DMS53 treated with DMSO at 0.1 percent for 48 hours (cell line): ENCODE data around the gene PRPF19.

Source experiments
- DNase-seq: peaks from one replicate; lab custom pipeline; 2025; ENCODE audit not compliant: unreplicated experiment; lab: John Stamatoyannopoulos, UW

Gene PRPF19

DNA sequence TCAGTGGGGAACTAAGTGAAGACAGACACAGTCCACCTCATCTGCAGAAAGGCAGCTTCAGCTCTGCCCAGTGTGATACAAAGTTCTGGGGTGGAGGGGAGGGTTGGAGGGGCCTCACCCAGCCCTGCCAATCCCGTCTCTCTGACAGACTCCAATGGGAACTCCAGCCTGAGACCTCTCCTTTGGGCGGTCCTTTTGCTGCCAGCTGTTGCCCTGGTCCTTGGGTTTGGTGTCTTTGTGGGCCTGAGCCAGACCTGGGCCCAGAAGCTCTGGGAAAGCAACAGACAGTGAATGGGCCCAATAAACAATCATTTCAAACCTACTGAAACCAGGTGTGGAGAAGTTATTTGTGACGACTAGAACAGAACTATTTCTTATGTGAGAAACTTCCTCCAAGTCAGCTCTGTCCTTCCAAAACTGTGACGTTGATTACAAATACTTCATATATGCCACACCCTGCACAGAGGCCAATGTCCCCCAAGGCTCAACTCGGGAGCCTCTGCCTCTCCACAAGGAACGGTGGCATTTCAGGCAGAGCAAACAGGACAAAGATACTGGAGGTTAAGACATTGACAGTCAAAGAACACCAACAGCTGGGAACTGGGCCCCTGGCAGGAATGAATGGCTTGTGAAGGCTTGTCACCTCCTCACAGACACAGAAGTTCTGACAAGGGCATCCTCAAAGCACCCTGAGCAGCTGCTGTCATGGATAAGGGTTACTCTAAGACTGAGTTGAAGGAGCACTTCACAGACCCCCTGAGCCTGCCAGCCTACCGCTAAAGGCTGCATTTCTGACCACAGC lies 30.8 kb downstream of the PRPF19 start:
- no peak for DNase-seq

DNA sequence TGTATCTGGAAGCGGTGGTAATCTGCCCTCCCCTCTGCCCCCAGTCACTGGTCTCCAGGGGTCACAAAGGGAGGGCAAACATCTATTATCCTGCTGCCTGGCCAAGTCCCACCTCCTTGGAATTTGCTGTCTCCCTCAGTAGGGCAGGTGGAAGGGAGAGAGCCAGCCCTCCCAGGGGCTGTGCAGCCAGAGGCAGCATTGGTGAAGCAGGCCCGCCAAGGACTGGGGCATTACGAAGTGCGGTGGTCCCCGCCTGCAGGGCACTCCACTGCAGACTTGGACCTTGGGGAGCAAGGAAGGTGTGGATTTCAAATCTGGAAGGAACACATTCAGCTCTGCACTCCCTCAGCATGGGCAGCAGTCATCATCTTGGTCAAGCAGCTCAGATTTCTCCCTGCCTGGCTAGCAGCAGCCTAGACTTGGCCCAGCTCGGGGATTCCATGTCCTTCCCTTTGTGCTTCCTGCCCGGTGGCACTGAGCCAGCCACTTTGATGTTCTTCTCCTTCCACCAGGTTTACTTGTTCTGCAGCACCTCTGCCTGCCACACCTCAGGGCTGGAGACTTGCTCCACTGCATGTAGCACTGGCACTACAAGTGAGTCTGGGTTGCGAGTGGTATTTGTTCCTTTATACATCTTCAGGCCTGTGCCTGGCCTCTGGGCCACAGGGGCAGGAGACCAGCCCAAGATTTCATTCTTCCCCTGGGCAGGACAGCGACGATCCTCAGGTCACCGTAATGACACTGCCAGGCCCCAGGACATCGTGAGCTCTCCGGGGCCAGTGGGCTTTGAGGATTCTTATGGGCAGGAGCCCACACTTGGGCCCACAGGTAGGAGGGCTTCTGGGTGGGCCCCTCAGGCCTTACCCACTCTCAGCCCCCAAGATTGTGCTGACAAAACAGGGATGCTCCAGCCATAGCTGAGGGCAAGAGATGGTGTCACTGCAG lies 31.7 kb downstream of the PRPF19 start:
- no peak for DNase-seq

DNA sequence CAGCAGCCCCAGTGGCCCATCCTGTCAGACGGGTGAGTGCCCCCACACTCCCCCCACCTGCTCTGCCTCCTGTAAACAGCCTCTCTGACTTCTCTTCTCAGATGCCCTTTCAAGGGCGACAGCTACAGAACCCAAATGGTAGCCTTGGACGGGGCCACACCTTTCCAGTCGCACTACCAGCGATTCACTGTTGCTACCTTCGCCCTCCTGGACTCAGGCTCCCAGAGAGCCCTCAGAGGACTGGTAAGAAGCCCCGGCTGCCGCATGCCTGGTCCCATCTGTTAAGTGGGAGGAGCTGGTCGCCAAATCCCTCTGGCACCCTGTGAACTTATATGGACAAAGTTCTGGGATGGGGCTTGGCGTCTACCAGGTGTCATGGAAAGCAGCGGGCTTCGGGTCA lies 32.9 kb downstream of the PRPF19 start:
- DNase-seq: no peak

DNA sequence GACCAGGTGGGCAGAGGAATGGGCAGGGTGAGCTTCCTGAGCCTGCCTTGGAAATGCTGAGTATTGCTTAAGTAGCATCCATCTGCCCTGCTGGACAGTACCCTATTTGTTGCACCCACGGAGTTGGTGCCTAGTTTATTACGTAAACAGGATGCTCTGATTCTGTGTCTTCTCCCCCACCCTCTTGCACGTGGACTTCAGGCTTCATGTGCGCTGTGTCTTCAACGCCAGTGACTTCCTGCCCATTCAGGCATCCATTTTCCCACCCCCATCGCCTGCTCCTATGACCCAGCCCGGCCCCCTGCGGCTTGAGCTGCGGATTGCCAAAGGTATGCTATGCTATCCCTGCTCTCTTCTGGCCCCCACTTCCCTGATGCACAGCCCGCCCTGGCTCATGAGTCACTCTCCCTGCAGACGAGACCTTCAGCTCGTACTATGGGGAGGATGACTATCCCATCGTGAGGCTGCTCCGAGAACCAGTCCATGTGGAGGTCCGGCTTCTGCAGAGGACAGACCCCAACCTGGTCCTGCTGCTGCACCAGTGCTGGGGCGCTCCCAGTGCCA lies 33.3 kb downstream of the PRPF19 start:
- DNase-seq: no peak

DNA sequence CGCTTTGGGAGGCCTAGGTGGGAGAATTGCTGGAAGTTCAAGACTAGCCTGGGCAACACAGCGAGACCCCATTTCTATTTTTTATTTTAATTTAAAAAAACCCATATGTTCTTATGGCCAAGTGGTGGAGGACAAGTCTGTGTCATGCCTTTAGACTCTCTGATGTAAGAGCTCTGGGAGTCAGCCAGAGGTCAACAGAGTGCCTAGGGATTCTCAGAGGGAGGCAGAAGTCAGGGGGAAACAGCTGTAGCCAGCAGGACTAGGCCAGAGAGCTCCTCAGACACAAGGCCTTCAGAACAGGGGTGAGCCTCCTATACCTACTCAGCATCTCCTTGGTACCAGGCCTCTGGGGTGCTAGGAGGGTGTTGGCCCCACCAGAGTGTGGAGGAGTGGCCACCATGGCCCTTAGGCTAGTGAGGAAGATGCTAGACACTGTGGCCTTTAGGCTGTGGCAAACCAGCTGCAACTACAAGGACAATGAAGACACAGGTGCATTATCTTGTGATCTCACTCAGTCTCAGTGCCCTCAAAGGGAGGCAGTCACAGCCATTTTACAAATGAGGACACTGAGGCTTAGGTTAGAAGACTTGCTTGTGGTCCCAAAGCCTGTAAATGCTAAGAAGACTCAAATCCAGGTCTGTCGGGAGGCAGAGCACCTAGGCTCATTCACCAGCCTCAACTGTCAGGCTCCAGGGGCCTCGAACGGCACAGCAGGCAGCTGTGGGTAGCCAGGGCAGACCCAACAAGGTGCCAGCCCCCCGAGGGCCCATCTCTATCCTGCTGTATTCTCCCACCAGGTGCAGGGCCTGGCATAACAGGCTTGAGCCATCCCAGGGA lies 34.0 kb downstream of the PRPF19 start:
- DNase-seq: no peak

DNA sequence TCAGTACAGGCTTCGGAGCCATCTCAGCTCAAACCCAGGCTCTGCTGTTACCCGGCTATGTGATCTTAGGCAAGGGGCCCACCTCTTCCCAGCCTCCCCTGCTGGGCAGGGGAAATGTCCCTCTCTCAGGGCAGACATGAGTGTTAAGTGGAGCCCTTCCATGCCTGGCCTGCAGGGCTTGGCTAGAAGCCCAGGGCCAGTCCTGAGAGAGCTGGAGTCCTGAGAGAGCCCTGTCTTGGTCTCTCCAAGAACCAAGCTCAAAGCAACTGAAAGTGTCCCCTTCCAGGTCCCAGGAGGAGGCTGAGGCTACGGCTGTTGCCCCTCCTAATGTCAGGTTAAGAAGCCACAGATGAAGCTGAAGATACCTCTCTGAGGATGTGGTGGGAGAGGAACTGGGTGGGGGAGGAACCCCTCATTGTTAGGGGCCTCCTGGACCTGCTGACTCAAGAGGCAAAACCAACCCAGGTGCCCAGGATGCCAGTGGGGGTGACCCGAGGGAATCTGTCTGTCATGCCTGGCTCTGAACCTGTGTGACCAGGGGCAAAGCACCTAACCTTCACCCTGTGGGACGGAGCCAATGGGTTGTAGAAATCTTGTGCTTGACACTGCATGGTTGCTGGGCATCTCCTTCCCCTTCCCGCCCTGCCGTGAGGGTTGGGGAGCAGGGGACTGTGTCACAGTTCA lies 34.9 kb downstream of the PRPF19 start:
- no peak for DNase-seq

DNA sequence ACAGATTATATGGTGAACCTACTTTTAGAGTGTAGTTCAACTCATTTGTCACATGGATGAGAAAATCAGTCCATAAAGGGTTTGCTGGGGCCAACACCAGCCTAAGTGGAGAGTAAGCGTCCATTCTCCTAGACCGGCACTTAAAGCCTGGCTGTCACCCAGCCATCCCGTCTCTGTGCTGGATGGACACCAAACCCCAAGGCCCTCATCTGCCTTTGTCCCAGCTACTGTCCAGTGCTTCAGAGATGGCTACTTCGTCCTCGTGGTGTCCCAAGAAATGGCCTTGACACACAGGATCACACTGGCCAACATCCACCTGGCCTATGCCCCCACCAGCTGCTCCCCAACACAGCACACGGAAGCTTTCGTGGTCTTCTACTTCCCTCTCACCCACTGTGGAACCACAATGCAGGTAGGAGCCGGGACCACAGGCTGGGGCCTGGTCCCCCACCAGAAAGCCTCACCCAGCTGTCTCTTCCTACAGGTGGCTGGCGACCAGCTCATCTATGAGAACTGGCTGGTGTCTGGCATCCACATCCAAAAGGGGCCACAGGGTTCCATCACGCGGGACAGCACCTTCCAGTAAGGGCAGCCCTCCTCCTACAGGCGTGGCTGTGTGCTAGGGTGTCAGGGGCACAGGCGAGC lies 35.5 kb downstream of the PRPF19 start:
- no peak for DNase-seq

DNA sequence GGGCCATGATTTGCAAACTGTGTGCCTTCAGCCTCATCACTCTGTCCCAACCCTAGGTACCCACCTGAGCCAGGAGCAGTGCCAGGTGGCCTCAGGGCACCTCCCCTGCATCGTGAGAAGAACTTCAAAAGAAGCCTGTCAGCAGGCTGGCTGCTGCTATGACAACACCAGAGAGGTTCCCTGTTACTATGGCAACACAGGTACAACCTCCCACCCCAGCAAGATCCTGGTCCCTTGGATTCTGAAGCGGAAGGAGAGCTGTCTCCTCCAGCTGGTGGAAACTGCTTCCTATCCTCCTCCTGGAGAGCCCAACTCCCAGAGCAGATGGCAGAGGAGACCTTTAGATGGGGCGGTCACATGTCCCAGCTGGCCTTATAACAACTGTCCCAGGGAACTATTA lies 36.1 kb downstream of the PRPF19 start:
- peak; percentile 94 for DNase-seq

DNA sequence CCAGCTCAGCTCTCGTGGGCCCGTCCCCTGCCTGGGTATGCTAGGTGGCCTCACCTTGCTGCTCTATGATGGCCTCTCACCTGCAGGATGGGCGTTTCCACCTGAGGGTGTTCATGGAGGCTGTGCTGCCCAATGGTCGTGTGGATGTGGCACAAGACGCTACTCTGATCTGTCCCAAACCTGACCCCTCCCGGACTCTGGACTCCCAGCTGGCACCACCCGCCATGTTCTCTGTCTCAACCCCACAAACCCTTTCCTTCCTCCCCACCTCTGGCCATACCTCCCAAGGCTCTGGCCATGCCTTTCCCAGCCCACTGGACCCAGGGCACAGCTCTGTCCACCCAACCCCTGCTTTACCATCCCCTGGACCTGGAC lies 36.9 kb downstream of the PRPF19 start:
- no peak for DNase-seq

DNA sequence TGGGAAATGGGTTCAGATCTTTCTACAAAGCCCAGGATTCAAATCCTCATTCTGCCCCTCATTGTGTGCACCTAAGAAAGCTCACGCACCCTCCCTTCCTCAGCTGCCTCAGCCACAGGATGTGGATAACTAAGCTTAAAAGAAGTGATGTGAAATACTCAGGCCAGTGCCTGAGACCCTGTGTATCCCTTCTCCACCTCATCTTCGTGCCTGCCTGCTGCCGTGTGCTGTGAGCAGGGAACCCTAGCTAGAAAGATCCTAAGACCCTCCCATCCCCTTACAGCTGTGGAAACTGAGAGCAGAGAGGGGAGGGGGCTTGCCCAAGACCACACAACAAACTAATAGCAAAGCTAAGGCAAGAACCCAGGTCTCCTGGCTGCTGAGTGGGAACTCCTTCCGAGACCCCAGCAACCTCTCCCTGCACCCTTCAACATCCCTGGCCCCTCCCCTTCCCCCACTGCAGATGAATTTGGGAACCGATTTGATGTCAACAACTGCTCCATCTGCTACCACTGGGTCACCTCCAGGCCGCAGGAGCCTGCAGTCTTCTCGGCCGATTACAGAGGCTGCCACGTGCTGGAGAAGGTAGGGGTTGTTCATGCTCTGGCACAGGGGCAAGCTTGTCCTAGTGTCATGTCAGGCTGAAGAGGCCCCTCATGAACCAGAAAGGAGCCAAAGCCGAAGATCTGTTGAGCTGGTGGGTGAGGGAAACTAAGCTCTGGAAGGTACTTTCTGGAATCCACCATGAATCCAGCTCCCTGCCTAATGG lies 37.5 kb downstream of the PRPF19 start:
- DNase-seq: no peak

DNA sequence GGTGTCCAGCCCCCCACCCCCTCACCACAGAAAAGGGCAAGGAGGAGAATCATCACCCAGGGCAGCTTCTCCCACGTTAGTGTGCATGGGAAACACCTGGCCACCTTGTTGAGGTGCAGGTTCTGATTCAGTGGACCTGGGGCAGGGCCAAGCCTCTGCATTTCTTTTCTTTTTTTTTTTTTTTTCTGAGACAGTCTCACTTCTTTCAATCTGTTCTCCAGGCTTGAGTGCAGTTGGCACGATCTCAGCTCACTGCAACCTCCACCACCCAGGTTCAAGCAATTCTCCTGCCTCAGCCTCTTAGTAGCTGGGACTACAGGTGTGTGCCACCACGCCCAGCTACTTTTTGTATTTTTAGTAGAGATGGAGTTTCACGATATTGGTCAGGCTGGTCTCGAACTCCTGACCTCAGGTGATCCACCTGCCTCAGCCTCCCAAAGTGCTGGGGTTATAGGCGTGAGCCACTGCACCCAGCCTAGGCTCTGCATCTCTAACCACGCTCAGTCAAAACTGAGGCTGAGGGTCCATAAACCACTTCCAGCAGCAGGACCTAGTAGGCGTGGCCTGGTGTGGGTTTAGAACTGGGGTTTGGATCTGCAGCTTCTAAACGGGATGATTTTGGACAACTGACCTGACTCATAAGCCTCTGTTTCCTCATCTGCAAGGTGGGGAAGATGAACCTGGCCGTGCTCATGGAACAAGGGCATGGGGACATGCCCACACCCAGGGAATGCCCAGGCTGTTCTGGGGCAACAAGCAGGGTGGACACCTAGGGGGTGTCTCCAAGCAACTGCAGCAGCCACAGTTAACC lies 38.3 kb downstream of the PRPF19 start:
- no peak for DNase-seq

DNA sequence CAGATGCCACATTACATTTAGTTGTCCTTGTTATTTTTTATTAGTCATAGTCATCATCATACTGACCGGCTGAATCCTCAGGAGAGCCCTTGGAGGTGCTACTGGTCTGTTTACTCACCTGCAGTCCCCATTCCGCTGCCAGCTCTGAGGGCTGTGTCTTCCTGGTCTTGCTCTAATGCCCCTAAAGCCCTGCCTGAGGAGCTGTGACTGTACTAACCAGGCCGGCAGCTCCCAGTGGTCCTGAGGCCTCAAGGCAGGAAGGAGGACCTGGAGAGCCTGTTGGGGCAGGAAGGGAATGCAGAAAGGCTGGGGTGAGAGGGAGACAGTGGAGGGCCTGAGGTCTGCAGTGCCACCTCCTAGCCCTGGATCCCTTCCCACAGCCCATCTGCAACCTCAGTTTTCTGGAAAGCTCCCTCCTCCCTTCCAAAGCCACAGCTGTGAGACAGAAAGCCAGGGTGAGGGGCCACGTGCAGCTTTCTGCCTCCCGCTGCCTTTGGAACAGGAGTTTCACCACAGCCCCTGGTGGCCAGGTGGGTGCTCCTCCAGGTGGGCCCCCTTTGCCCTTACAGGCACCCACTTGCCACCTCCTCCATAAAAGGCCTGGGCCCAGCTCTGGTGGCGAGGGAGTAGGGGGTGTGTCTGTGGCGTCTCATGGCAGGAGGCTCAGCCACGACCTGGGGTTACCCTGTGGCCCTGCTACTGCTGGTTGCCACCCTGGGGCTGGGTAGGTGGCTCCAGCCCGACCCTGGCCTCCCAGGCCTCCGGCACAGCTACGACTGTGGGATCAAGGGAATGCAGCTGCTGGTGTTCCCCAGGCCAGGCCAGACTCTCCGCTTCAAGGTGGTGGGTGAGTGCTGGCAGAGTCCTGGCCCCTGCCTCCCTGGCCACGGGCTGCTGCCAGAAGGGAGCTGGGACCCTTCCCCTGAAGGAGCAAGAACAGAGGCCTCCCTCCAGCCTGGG lies 39.2 kb downstream of the PRPF19 start, which contains the start of gene ZP1:
Gene ZP1 (plus strand): TSS at position 632 of the 960 bp plus-strand sequence. CDS start 20 bp downstream, at position 652.
- DNase-seq: peak; percentile 96

DNA sequence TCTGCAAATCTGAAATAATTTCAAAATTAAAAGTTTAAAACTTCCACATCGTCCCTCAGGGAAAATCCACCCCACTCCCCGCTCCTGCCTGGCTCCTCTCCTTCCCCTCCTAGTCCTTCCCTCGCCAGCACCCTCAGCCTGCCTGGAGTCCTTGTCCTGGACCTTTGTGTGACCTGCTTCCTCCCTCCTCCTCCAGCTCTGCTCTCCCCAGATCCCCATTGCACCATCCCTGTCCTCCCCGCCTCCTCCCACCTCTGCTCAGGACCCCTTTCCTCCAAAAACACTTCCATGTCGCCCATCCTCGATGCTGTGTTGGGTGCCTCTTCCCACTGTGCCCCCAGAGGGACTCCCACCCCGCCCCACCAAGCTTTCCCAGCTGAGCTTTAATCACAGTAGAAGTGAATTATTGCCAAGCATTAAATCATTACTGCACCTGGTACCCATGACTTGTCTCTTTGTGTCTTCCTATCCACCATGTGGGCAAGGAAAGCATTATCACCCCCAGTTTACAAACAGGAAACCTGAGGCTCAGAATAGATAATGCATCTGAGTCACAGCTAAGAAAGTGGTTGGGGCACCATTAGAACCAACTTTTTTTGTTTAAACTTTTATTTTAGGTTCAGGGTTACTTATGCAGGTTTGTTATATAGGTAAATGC lies 41.4 kb downstream of the PRPF19 start:
- no peak for DNase-seq

DNA sequence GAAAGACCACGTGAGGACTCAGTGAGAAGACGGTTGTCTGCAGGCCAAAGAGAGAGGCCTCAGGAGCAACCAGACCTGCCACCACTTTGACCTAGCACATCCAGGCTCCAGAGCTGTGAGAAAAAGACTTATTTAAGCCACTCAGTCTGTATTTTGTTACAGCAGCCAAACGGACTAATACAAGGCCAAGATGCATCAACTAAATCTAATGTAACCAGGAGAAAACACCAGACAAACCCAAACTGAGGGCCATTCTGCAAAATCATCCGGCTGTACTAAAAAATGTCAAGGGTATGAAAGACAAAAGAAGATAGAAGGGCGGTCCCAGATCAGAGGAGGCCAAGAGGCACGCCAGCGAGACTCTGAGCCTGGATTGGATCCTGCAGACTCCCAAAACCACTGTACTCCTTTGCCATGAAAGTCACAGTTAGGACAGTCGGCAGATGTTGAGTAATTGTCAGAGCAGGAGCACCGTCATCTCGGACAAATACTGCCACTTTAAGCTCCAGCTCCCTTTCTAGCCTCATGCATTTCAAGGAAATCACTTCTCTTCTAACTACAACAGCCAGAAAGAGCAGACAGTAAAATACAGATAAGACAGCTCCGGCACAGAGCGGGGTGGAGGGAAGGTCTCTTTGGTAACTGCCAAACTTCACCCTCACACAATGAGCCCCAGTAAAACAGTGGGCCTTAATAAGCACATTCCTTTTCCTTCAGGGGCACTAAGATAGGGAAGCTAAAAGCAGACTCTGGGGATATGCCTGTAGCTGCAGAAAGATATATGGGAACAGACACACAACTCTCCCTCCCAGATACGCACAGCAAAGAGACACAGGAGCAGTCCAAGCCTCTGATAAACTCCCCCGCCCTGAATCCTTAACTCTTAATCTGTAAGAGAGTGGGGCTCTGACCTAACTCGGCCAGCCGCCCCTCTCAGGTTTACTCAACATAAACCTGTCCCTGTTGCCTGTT lies 42.5 kb downstream of the PRPF19 start:
- no peak for DNase-seq

DNA sequence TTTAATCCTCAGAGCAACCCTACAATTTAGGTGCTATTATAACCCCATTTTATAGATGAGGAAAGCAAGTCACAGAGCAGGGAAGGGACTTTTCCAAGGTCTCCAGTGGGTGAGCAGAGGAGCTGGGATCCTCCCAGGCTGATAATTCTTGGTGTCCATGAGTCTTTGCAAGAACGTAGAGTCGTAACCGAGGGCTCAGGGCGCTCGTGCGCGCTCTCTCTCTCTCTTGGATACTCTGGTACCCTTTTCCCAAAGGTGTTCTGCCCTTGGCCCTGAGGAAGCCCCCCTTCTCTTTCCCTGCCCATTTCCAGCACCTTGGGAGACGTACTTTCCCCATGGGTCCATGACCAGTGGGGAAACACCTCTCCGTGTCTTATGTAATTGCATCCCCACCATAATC lies 44.2 kb downstream of the PRPF19 start:
- DNase-seq: no peak
